Measurements from ENCODE around the gene DNAJC5.

- TF ChIP-seq, protein P1, sequence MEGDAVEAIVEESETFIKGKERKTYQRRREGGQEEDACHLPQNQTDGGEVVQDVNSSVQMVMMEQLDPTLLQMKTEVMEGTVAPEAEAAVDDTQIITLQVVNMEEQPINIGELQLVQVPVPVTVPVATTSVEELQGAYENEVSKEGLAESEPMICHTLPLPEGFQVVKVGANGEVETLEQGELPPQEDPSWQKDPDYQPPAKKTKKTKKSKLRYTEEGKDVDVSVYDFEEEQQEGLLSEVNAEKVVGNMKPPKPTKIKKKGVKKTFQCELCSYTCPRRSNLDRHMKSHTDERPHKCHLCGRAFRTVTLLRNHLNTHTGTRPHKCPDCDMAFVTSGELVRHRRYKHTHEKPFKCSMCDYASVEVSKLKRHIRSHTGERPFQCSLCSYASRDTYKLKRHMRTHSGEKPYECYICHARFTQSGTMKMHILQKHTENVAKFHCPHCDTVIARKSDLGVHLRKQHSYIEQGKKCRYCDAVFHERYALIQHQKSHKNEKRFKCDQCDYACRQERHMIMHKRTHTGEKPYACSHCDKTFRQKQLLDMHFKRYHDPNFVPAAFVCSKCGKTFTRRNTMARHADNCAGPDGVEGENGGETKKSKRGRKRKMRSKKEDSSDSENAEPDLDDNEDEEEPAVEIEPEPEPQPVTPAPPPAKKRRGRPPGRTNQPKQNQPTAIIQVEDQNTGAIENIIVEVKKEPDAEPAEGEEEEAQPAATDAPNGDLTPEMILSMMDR (IDR thresholded peaks at IDR 0.05) = no peak
- TF ChIP-seq POLR2A (IDR thresholded peaks at IDR 0.05) = no peak
These were observed 18.8 kb downstream of the DNAJC5 start for GRCh38 chr20:63913768-63914167.

All from thyroid gland (tissue), 4 donors.